ENCODE measurements around the gene SOD3. TPM values are rescaled to one million over a fixed set of nuclear protein-coding genes. Genes with fewer than 3 reads are reported as not detected.

Gene SOD3
- total and polyA plus RNA-seq, 10 of the 15 experiments (the other 5 are each of a cell fraction or from before 2014, with no cell fraction given), result not detected

DNA sequence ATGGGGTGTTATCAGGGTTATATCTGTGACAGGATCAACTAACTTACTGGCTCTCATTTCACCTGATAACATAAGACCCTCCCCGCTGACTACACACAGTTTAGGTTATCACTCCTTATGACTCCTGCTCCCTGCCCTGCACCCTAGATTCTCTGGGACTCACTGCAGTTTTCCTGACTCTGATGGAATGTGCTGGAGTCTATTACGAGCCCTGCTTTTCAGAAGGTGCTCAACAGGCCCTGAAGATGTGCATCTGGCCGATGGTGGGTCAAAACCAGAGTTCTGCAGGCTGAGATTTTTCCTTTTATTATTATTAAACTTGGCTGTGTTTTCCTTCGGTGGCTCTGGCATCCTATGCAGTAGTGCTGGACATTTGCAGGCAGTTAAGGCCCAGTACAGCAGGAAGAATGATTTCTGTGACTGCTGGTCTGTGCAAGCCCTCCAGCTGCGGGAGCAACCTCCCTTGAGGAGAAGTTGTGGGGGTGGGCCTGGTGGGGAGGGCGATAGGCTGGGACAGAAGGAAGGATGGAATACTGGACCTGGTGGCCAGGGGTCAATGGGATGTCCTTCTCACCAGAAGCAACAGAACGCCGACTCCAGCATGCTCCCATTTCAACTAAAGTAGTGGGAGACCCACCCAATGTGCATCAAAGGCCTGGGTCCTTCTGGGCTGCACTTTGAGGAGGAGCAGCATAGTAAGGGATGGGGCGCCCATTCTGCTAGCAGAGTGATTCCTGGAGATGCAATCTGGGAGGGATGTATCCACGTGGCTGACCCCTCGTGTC is 11.0 kb downstream of the SOD3 start:
- in situ Hi-C loops (cut with MboI), result no loop called here
- BruUV-seq (replicated peaks), result no TSS peak
- no peak for DNase-seq (ENCODE audit: low read depth, low spot score)
- intact Hi-C loops (cut with micrococcal nuclease; ENCODE audit: unreplicated experiment), result no loop called here
- H4K20me1 ChIP-seq (ENCODE audit: control insufficient read depth, insufficient read depth), result no peaks in the 10 kb centered on the region
- H3K4me1 ChIP-seq (ENCODE audit: control insufficient read depth, insufficient read depth, low read length), result no peaks in the 10 kb centered on the region
- no peak for ATAC-seq
- no peak overlapping the region for H3K9ac ChIP-seq (ENCODE audit: control insufficient read depth, insufficient read depth, low read length)
- ChIA-PET SMC1A (ENCODE audit: uncharacterized antibody, unreplicated experiment) (interaction anchor here (0.8 kb wide), 1 partner anchor 12 kb away, joined by 3 read pairs; no protein-coding TSS in a partner anchor), POLR2A (no interaction called here), RAD21 (ENCODE audit: unreplicated experiment) (no interaction called here), CTCF (no interaction called here)
- H3K79me2 ChIP-seq (ENCODE audit: control insufficient read depth, insufficient read depth, low read length), result no peaks in the 10 kb centered on the region
- H2AFZ ChIP-seq (ENCODE audit: control insufficient read depth, low read depth, low read length), result no peak overlapping the region
- no peaks in the 10 kb centered on the region for H3K9me3 ChIP-seq (replicated peaks; ENCODE audit: control insufficient read depth, insufficient read depth, low read length)
- no peak overlapping the region for H3K27ac ChIP-seq (ENCODE audit: control insufficient read depth, insufficient read depth)
- no peaks in the 10 kb centered on the region; a peak in 1 of 4 replicates for H3K27me3 ChIP-seq (replicated peaks in 1 of 2; ENCODE audit: control insufficient read depth in 2 of 2, insufficient read depth in 2 of 2, low read length in 1 of 2)
- FAIRE-seq, result no peak
- no peak overlapping the region for H3K4me2 ChIP-seq (ENCODE audit: control insufficient read depth, insufficient read depth)
- H3K36me3 ChIP-seq (ENCODE audit: control insufficient read depth in 2 of 2, insufficient read depth in 2 of 2, low read length in 1 of 2), result no peaks in the 10 kb centered on the region
- no peak overlapping the region for H3K4me3 ChIP-seq
- WGBS (ENCODE audit: insufficient coverage, insufficient replicate concordance, low lambda C conversion rate, missing lambda C conversion rate), result 15% methylated on average over 11 of the region's 11 CpGs
- TF ChIP-seq IRF4 (IDR thresholded peaks at IDR 0.05; ENCODE audit: low read depth, low read length) (no peak), ZBTB4 (CRISPR knock-in tag; IDR thresholded peaks at IDR 0.05) (no peak), ZNF24 (IDR thresholded peaks at IDR 0.05) (no peak), ZNF274 (IDR thresholded peaks at IDR 0.05; ENCODE audit: insufficient read depth, insufficient read length) (no peak), ZBTB40 (IDR thresholded peaks at IDR 0.05; ENCODE audit: borderline replicate concordance) (no peak), GATAD2B (conservative IDR thresholded peaks at IDR 0.05; ENCODE audit: low read depth) (no peak), PAX5 (IDR thresholded peaks at IDR 0.05; ENCODE audit: borderline replicate concordance, low read depth, low read length) (no peak), BRCA1 (IDR thresholded peaks at IDR 0.05; ENCODE audit: low read depth, low read length) (no peak), ATF7 (IDR thresholded peaks at IDR 0.05; ENCODE audit: low read depth) (no peak), CHD4 (IDR thresholded peaks at IDR 0.05) (no peak), ZBED1 (IDR thresholded peaks at IDR 0.05; ENCODE audit: borderline replicate concordance) (no peak), EGR1 (IDR thresholded peaks at IDR 0.05; ENCODE audit: borderline replicate concordance in 1 of 2, low read depth in 2 of 2, low read length in 2 of 2) (no peak), IKZF2 (IDR thresholded peaks at IDR 0.05) (no peak)
- TF ChIP-seq, protein P1, sequence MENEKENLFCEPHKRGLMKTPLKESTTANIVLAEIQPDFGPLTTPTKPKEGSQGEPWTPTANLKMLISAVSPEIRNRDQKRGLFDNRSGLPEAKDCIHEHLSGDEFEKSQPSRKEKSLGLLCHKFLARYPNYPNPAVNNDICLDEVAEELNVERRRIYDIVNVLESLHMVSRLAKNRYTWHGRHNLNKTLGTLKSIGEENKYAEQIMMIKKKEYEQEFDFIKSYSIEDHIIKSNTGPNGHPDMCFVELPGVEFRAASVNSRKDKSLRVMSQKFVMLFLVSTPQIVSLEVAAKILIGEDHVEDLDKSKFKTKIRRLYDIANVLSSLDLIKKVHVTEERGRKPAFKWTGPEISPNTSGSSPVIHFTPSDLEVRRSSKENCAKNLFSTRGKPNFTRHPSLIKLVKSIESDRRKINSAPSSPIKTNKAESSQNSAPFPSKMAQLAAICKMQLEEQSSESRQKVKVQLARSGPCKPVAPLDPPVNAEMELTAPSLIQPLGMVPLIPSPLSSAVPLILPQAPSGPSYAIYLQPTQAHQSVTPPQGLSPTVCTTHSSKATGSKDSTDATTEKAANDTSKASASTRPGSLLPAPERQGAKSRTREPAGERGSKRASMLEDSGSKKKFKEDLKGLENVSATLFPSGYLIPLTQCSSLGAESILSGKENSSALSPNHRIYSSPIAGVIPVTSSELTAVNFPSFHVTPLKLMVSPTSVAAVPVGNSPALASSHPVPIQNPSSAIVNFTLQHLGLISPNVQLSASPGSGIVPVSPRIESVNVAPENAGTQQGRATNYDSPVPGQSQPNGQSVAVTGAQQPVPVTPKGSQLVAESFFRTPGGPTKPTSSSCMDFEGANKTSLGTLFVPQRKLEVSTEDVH (IDR thresholded peaks at IDR 0.05; ENCODE audit: low read depth, partially characterized antibody), result no peak

Data from GM12878 (cell line).